ENCODE data around the gene GIGYF2.
"Not testable (repeated sequence)": the region's sequence is repeated elsewhere in the genome, so short reads cannot be mapped to it uniquely, and the experiment has no call there.

The GIGYF2 gene

GRCh38 chr2:232831496-232831895 lies 134.4 kb downstream of the GIGYF2 start:
- no peak for DNase-seq

GRCh38 chr2:232833830-232834229 lies 136.7 kb downstream of the GIGYF2 start:
- DNase-seq: no peak

DNA sequence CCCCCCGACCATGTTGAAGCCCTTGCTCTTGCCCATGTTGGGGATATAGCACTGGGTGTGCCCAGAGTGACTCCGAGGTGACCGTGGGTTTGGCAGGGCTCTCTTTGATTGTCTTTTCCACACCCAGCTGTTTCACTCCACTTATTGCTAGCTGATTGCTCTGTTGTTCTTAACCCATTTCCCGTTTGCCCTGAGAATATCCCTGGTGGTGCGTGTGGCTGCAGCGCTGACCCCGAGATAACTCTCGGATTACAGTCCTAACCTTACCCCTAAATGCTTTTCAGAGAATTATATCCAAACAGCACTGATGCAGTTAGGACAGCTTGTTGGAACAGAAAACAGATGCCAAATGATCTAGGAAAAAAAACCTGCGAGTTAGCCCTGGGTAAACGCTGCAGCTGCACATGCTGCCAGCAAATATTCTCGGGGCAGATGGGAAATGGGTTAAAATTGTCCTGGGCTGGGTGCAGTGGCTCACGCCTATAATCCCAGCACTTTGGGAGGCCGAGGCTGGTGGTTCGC lies 138.6 kb downstream of the GIGYF2 start:
- DNase-seq: no peak

DNA sequence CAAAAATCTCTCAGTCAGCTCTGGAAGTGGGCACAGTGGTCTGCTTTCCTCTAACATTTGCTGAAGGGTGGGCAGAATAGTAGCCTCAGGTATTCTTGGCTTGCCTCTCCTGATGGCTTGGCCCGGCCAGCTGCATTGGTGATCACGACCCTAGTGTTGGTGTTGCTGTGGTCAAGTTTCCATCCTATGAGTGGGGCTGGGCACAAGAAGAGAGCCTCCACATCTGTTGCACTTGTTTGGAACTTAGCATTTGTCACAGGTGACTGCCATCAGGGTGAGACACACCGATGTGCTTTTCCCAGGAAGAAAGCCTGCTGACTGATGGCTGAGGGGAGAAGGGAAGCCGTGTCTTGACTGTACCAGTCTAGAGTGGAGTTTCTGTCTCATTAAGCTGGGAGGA lies 139.8 kb downstream of the GIGYF2 start:
- no peak for DNase-seq

DNA sequence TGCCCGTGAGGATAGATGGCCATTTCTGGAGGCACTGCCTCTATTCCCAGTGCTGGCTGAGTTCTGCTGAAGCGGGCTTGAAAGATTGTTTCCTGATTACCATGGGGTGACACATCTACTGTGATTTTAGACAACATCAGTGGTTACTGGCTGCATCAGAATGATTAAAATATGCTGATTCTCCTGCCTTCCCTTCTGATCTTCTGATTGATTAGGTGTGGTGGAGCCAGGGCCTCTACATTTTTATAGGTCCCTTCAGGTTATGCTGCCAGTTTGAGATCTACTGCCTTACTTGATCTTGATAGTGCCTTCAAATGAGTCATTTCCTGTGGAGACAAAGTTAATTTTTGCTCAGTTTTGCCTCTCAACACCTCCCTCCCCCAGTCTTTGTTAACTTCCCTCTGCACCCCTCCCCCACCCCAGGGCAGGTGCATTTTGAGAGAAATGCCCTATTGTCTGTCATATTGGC lies 141.3 kb downstream of the GIGYF2 start:
- no peak for DNase-seq

GRCh38 chr2:232839411-232840079 lies 142.4 kb downstream of the GIGYF2 start:
- DNase-seq: no peak

GRCh38 chr2:232842689-232843088 lies 145.6 kb downstream of the GIGYF2 start:
- no peak for DNase-seq

DNA sequence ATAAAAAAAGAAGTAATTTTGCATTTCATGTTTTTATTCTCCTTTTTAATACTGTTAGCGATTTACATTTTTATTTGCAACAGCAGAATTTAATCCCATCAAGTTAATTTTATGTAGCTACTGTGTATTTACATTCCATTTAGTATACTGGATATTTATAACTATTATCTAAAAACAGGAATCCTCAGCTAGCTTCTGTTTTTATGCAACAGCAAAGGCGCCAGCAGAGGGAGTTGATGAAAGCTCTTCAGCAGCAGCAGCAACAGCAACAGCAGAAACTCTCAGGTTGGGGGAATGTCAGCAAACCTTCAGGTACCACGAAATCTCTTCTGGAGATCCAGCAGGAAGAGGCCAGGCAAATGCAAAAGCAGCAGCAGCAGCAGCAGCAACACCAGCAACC lies 146.7 kb downstream of the GIGYF2 start:
- no peak for DNase-seq

DNA sequence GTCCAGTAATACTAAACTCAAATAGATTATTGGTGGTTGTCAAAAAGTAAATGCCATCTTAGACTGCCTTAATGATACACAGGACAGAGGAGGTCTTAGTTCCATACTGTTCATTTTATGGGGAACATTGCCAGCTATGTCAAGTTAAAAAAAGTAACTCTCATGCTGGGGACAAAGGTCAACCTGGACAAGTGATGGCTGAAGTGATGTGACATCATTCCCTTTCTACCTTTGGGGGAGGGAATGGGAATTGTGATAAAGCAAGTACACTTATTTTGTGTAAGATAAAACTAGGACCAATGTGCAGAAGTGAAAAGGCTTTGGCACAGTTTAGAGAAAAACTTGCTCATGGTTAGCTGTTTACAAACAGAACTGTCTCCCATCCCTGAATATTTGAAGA lies 148.9 kb downstream of the GIGYF2 start:
- DNase-seq: no peak

DNA sequence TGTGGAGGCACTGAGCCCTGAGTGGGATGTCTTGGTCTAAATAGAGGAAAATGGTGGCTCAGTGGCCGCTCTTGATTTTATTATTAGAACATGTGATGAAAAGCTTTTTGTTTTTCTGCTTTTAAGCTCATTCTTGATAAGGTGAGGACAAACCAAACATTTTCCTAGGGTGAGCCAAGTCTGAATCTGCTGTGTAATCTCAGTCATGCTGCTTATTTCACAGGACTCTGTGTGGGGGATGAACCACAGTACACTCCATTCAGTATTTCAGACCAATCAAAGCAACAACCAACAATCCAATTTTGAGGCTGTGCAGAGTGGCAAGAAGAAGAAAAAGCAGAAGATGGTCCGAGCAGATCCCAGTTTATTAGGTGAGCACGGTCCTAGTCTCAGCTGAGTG lies 152.9 kb downstream of the GIGYF2 start:
- DNase-seq: no peak

- DNase-seq: not testable (repeated sequence)
These were observed 154.9 kb downstream of the GIGYF2 start for GRCh38 chr2:232852081-232852480.

DNA sequence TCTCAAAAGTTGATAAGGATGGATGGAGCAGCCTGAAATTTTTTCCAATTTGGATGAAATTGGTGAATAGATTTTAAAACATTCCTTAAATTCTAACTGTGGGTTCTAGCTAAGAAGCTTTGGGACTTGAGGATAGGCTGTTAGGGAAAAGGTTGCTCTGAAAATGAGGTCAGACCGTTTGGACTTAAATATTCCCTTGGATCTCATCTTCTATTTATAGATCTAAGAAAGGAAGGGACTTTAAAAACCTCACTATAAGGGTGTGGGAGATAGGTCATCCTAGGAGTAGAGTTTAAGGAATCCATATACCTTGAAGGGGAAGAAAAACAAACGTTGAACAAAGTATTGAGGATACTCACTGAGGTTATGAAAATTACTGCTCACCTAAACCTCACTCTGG lies 155.5 kb downstream of the GIGYF2 start:
- DNase-seq: no peak

DNA sequence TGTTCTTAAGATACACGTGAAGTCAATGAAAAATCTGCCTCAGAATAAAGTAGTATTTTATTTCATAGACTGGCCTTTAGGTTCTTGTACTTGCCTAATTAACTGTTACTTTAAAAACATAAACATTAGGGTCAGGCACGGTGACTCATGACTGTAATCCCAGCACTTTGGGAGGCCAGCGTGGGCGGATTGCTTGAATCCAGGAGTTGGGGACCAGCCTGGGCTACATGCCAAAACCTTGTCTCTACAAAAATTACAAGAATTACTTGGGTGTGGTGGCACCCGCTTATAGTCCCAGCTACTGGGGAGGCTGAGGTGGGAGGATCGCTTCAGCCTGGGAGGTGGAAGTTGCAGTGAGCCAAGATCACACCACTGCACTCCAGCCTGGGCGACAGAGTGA lies 157.0 kb downstream of the GIGYF2 start:
- DNase-seq: no peak

- no peak for DNase-seq
These were observed 160.0 kb downstream of the GIGYF2 start for GRCh38 chr2:232857158-232857563.

- DNase-seq: no peak
These were observed 162.3 kb downstream of the GIGYF2 start for GRCh38 chr2:232859385-232859916.

DNA sequence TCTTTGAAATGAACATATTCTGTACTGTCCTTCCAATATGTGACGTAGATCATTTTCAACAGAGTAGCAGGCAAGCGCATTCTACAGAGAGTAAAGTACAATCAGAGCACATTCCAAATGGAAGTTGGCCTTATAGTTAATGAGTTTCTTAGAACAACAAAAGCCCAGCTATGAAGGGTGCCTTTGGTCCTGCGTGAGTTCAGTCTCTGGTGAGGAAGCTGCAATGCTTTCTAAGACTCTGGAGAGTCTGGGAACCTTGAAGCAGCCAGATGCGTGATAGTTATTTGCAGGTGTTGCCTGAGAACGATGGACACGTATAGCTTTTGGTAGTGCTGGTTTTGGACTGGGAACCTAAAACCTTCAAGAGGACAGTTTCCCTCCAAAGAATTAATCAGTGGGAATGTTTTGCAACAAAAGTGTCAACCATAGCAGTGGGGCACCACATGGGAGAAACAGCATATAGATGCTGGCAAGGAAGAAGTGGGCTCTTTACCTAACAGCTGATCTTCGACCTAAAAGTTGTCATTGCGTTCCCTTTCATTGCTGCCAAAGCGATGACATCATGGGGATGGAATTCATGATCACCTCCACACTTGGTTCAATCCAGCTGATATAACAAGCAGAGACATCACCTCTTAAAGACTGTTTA lies 163.6 kb downstream of the GIGYF2 start:
- no peak for DNase-seq

GRCh38 chr2:232861353-232861752 lies 164.2 kb downstream of the GIGYF2 start:
- no peak for DNase-seq

DNA sequence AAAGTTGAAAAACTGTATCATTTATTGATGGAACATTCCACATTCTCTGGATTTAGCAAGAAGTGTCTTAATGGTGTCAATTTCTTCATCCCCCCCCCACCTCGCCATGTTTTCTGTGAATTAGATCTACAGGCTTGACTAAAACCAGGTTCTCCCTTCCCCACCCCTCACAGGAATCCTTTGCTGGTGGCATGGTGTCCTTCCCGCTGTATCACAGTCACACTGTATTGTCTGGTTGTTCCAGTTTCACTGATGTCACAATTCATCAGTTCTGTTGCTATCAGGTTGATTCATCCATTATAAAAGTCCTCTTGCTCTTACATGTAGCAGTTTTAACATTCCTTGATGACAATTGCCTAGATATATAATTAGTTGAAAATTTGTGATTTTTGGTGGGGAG lies 166.9 kb downstream of the GIGYF2 start:
- no peak for DNase-seq

GRCh38 chr2:232865165-232865564 lies 168.0 kb downstream of the GIGYF2 start:
- DNase-seq: no peak

GRCh38 chr2:232866104-232866503 lies 169.0 kb downstream of the GIGYF2 start:
- DNase-seq: no peak

- DNase-seq: no peak
These were observed 172.2 kb downstream of the GIGYF2 start for GRCh38 chr2:232869138-232870017.

- DNase-seq: no peak
These were observed 173.1 kb downstream of the GIGYF2 start, which contains the start of gene SNORC for GRCh38 chr2:232870018-232870765. TSS of gene SNORC (plus strand) at chr2:232870264. CDS start at chr2:232870342, 78 bp downstream.
